ENCODE data around the gene PRKCB. TPM values are rescaled to one million over a fixed set of nuclear protein-coding genes. Genes with fewer than 3 reads are reported as not detected.

The PRKCB gene
- total RNA-seq, 4 donors from 2014 or later, result 10.7 to 23.9 (median 18.2) TPM

GRCh38 chr16:23943604-23944003, 107.8 kb downstream of the PRKCB start:
- H3K36me3 ChIP-seq, result no peaks in the 10 kb centered on the region
- H3K27me3 ChIP-seq, result no peaks in the 10 kb centered on the region
- TF ChIP-seq POLR2AphosphoS5 (IDR thresholded peaks at IDR 0.05), result no peak
- ATAC-seq, result no peak
- no peaks in the 10 kb centered on the region for H3K4me1 ChIP-seq
- no peaks in the 10 kb centered on the region for H3K9me3 ChIP-seq
- no peak overlapping the region for H3K27ac ChIP-seq
- 88 to 97% methylated on average over 6 of the region's 6 CpGs for WGBS, 2 donors (ENCODE audit: low coverage in 1 of 2)
- no peak overlapping the region for H3K4me3 ChIP-seq

GRCh38 chr16:23944381-23944780, 108.6 kb downstream of the PRKCB start:
- no peak for TF ChIP-seq POLR2A (IDR thresholded peaks at IDR 0.05)
- no peak for TF ChIP-seq EP300 (IDR thresholded peaks at IDR 0.05)
- TF ChIP-seq POLR2AphosphoS5 (IDR thresholded peaks at IDR 0.05), result no peak
- no peak for TF ChIP-seq CTCF (IDR thresholded peaks at IDR 0.05)
- H3K27ac ChIP-seq, result no peak overlapping the region
- H3K4me1 ChIP-seq, result no peaks in the 10 kb centered on the region
- no peak for ATAC-seq
- H3K36me3 ChIP-seq, result no peaks in the 10 kb centered on the region
- 57 to 60% methylated on average over 1 of the region's 1 CpG for WGBS, 2 donors (ENCODE audit: low coverage in 1 of 2)
- H3K9me3 ChIP-seq, result no peaks in the 10 kb centered on the region
- no peak overlapping the region for H3K4me3 ChIP-seq
- no peaks in the 10 kb centered on the region for H3K27me3 ChIP-seq

DNA sequence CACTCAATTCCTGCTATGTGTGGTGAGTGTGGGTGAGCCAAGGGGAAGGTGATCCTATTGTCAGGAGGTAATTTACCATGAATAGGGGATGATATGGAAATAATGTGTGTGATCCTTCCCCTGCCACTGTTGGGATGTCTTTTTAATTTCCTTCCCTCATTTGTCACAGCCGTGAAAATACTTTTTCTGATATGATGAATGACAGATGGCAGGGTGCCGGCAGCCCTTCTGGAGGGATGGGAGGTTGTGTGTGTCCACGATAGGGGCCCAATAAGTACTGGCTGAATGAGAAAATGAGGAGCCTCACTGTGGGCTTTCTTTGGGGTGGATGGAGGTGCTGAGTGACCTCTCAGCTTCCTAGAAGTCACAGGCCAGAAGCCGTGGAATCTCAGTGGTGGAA, 109.5 kb downstream of the PRKCB start:
- no peak overlapping the region for H3K4me3 ChIP-seq
- H3K27ac ChIP-seq, result no peak overlapping the region
- no peaks in the 10 kb centered on the region for H3K36me3 ChIP-seq
- no peaks in the 10 kb centered on the region for H3K9me3 ChIP-seq
- no peak for TF ChIP-seq CTCF (IDR thresholded peaks at IDR 0.05)
- no peak for TF ChIP-seq POLR2AphosphoS5 (IDR thresholded peaks at IDR 0.05)
- TF ChIP-seq EP300 (IDR thresholded peaks at IDR 0.05), result no peak
- TF ChIP-seq POLR2A (IDR thresholded peaks at IDR 0.05), result no peak
- 62 to 70% methylated on average over 2 to 4 of the region's 4 CpGs for WGBS, 2 donors (ENCODE audit: low coverage in 1 of 2)
- no peak for ATAC-seq
- H3K4me1 ChIP-seq, result no peaks in the 10 kb centered on the region
- no peaks in the 10 kb centered on the region for H3K27me3 ChIP-seq

- no peak for ATAC-seq
- no peaks in the 10 kb centered on the region for H3K36me3 ChIP-seq
- no peaks in the 10 kb centered on the region for H3K9me3 ChIP-seq
- no peaks in the 10 kb centered on the region for H3K4me1 ChIP-seq
- H3K4me3 ChIP-seq, result no peak overlapping the region
- H3K27me3 ChIP-seq, result no peaks in the 10 kb centered on the region
- TF ChIP-seq EP300 (IDR thresholded peaks at IDR 0.05) (no peak), CTCF (IDR thresholded peaks at IDR 0.05) (no peak)
- no peak overlapping the region for H3K27ac ChIP-seq
- 90 to 93% methylated on average over 2 of the region's 4 CpGs for WGBS, 2 donors (ENCODE audit: low coverage in 1 of 2)
Measured at GRCh38 chr16:23947838-23948237, 112.1 kb downstream of the PRKCB start.

GRCh38 chr16:23948949-23949411, 113.2 kb downstream of the PRKCB start:
- Histone ChIP-seq H3K27me3 (no peaks in the 10 kb centered on the region), H3K9me3 (no peaks in the 10 kb centered on the region), H3K4me3 (no peak overlapping the region), H3K36me3 (no peaks in the 10 kb centered on the region), H3K27ac (no peak overlapping the region), H3K4me1 (no peaks in the 10 kb centered on the region)
- ATAC-seq, result no peak
- no peak for TF ChIP-seq POLR2A (IDR thresholded peaks at IDR 0.05)
- WGBS, 2 donors (ENCODE audit: low coverage in 1 of 2), result 68 to 78% methylated on average over 3 to 7 of the region's 11 CpGs

DNA sequence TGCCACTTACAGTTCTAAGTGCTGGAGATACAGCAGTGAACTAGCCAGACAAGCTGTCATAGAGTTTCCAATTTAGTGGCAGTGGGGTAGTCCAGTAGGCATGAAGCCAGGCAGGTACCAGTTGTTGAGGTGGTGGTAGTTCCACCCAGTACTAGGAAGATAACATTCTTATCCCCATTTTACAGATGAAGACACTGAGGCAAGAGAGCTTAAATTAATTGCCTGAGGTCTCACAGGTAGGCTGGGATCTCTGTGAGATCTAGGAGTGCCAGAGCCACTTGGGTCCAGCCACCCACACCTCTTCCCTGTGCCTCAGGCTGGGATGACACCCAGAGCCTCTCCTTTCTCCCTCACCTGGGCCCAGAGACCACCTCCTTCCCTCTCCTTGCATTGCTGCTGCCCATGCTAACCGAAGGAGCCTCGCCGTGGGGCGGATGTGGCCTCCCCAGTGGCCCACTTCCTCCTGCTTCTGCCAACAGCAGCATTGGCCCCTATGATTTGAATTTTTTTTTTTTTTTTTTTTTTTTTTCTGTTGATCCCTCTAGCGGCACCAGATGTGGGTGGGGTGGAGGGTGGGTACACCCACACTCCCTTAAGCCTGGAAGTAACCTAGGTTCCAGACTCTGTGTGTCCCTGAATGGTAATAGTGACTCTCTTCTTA, 114.0 kb downstream of the PRKCB start:
- H3K36me3 ChIP-seq, result no peaks in the 10 kb centered on the region
- no peaks in the 10 kb centered on the region for H3K4me1 ChIP-seq
- H3K27ac ChIP-seq, result no peak overlapping the region
- H3K27me3 ChIP-seq, result no peaks in the 10 kb centered on the region
- no peak overlapping the region for H3K4me3 ChIP-seq
- no peak for ATAC-seq
- TF ChIP-seq EP300 (IDR thresholded peaks at IDR 0.05) (no peak), POLR2AphosphoS5 (IDR thresholded peaks at IDR 0.05) (no peak), CTCF (IDR thresholded peaks at IDR 0.05) (no peak), POLR2A (IDR thresholded peaks at IDR 0.05) (no peak)
- WGBS, 2 donors (ENCODE audit: low coverage in 1 of 2), result 85 to 92% methylated on average over 4 of the region's 5 CpGs
- H3K9me3 ChIP-seq, result no peaks in the 10 kb centered on the region

Measured in gastroesophageal sphincter (tissue), 4 donors.